Skeletal muscle cell (primary cell): ENCODE measurements around the gene FNBP1.
A peak's percentile ranks its signal among the peaks of the same experiment; 100 is the strongest.
"Not testable (repeated sequence)": the region's sequence is repeated elsewhere in the genome, so short reads cannot be mapped to it uniquely, and the experiment has no call there.

Source experiments
- DNase-seq: peaks from one replicate; pipeline ENCODE4 v3.0.0-alpha.2; 2010; ENCODE audit warnings: low read depth
- H3K4me3 ChIP-seq: 2 replicates; pipeline ENCODE4 v1.5.1; 2011; ENCODE audit warnings: low read depth, mild to moderate bottlenecking, control low read depth, low read length, moderate library complexity

The FNBP1 gene

GRCh38 chr9:129968690-129969485 lies 74.1 kb downstream of the FNBP1 start:
- H3K4me3 ChIP-seq, result no peak overlapping the region
- peak; percentile 70 for DNase-seq

- H3K4me3 ChIP-seq, result no peak overlapping the region
These were observed 77.9 kb downstream of the FNBP1 start for GRCh38 chr9:129964901-129965734.

GRCh38 chr9:129962889-129963703 lies 79.9 kb downstream of the FNBP1 start:
- DNase-seq, result no peak
- H3K4me3 ChIP-seq, result peak overlapping the region; percentile 45

More at GRCh38 chr9:129964901-129965734, 77.9 kb downstream of the FNBP1 start:
- DNase-seq, result no peak

GRCh38 chr9:129962451-129962864 lies 80.5 kb downstream of the FNBP1 start:
- H3K4me3 ChIP-seq, result peak overlapping the region; percentile 45
- DNase-seq, result no peak

- H3K4me3 ChIP-seq, result no peak overlapping the region
- DNase-seq, result no peak
These were observed 84.2 kb downstream of the FNBP1 start for GRCh38 chr9:129958796-129959195.

GRCh38 chr9:129954868-129955550 lies 88.0 kb downstream of the FNBP1 start:
- H3K4me3 ChIP-seq, result no peak overlapping the region
- DNase-seq, result no peak

GRCh38 chr9:129953736-129954135 lies 89.3 kb downstream of the FNBP1 start:
- no peak for DNase-seq
- no peak overlapping the region for H3K4me3 ChIP-seq

GRCh38 chr9:129952337-129952736 lies 90.7 kb downstream of the FNBP1 start:
- H3K4me3 ChIP-seq, result no peak overlapping the region
- no peak for DNase-seq

- H3K4me3 ChIP-seq, result no peak overlapping the region
- DNase-seq, result no peak
These were observed 93.2 kb downstream of the FNBP1 start for GRCh38 chr9:129949821-129950220.

GRCh38 chr9:129948626-129949025 lies 94.4 kb downstream of the FNBP1 start:
- DNase-seq, result not testable (repeated sequence)

GRCh38 chr9:129946246-129946995 lies 96.6 kb downstream of the FNBP1 start:
- no peak for DNase-seq
- H3K4me3 ChIP-seq, result no peak overlapping the region

More at GRCh38 chr9:129948626-129949025, 94.4 kb downstream of the FNBP1 start:
- not testable (repeated sequence) for H3K4me3 ChIP-seq

- no peak overlapping the region for H3K4me3 ChIP-seq
These were observed 97.7 kb downstream of the FNBP1 start for GRCh38 chr9:129945314-129945713.

GRCh38 chr9:129944506-129945116 lies 98.4 kb downstream of the FNBP1 start:
- H3K4me3 ChIP-seq, result no peak overlapping the region
- DNase-seq, result no peak

More at GRCh38 chr9:129945314-129945713, 97.7 kb downstream of the FNBP1 start:
- DNase-seq, result no peak

GRCh38 chr9:129939431-129939830 lies 103.6 kb downstream of the FNBP1 start:
- no peak overlapping the region for H3K4me3 ChIP-seq
- DNase-seq, result no peak

- H3K4me3 ChIP-seq, result no peak overlapping the region
- peak; percentile 8 for DNase-seq
These were observed 104.6 kb downstream of the FNBP1 start for GRCh38 chr9:129938291-129938979.

GRCh38 chr9:129937879-129938278 lies 105.1 kb downstream of the FNBP1 start:
- not testable (repeated sequence) for DNase-seq, H3K4me3 ChIP-seq

- no peak overlapping the region for H3K4me3 ChIP-seq
- DNase-seq, result no peak
These were observed 106.8 kb downstream of the FNBP1 start for GRCh38 chr9:129936222-129936621.
